ENCODE results near the gene LHX3. TPM values are rescaled to one million over a fixed set of nuclear protein-coding genes. Genes with fewer than 3 reads are reported as not detected.

The LHX3 gene
- polyA plus RNA-seq, 2 of the 4 experiments (the other 2 are of a cell fraction): 0.03 TPM; not detected in 1

- no peak for FAIRE-seq
- no peak for DNase-seq (ENCODE audit: low read depth in 1 of 2, low spot score in 1 of 2)
- TF ChIP-seq, protein P1, sequence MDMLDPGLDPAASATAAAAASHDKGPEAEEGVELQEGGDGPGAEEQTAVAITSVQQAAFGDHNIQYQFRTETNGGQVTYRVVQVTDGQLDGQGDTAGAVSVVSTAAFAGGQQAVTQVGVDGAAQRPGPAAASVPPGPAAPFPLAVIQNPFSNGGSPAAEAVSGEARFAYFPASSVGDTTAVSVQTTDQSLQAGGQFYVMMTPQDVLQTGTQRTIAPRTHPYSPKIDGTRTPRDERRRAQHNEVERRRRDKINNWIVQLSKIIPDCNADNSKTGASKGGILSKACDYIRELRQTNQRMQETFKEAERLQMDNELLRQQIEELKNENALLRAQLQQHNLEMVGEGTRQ (IDR thresholded peaks at IDR 0.05): no peak
- no peak for TF ChIP-seq KDM5A (IDR thresholded peaks at IDR 0.05)
- no peak for TF ChIP-seq EHF (CRISPR knock-in tag; IDR thresholded peaks at IDR 0.05)
- no peak for TF ChIP-seq KDM1A (IDR thresholded peaks at IDR 0.05; ENCODE audit: low read depth)
- no peak for TF ChIP-seq ESRRA (IDR thresholded peaks at IDR 0.05; ENCODE audit: borderline replicate concordance, low read length)
- no peak for TF ChIP-seq ZNF302 (CRISPR knock-in tag; IDR thresholded peaks at IDR 0.05)
- TF ChIP-seq JUNB (IDR thresholded peaks at IDR 0.05): no peak
- no peak for TF ChIP-seq TP53 (CRISPR knock-in tag; IDR thresholded peaks at IDR 0.05)
- TF ChIP-seq ZSCAN20 (CRISPR knock-in tag; IDR thresholded peaks at IDR 0.05): no peak
- TF ChIP-seq FOXS1 (CRISPR knock-in tag; IDR thresholded peaks at IDR 0.05): no peak
- no peak for TF ChIP-seq ATOH8 (CRISPR knock-in tag; IDR thresholded peaks at IDR 0.05; ENCODE audit: low read depth)
- Histone ChIP-seq H3K27ac (peak overlapping the region in 1 of 2 experiments; percentile 19; a peak in 1 of 6 replicates), H3K4me3 (no peak overlapping the region), H3K4me1 (peaks cover 17% of the 10 kb centered on the region), H3K9me3 (no peaks in the 10 kb centered on the region), H3K4me2 (peak overlapping the region; percentile 86; the same call in 2 of the 3 replicates)
- ATAC-seq: no peak
- CTCF ChIA-PET: interaction anchor here (1.5 kb wide), 2 partner anchors 21 to 22 kb away, joined by 4 to 5 read pairs; no protein-coding TSS in a partner anchor
- POLR2A ChIA-PET: no interaction called here
- 77% methylated on average over 29 of the region's 30 CpGs for WGBS (ENCODE audit: missing lambda C conversion rate)
Observed at GRCh38 chr9:136191099-136191959, 13.6 kb downstream of the LHX3 start.

DNA sequence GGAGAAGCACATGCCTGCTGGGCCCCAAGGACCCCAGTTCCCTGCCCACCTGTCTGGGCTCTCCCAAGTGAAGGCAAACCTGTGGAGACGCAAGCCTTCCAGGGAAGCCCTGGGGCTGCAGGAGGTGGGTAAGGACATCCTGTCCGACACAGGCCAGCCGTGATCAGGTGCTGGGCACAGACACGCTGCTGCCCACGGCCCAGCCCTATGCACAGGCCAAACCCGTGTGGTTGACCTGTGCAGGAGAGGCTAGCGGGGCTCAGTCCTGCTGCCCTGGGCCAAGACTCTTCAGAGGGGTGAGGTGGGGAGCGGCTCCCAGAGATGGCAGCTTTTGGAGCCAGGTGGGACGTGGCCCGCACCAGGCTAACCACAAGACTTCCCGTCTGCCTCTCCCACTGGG lies 14.3 kb downstream of the LHX3 start:
- no peak overlapping the region for H3K4me2 ChIP-seq
- FAIRE-seq (no peak), ATAC-seq (peak in 1 of 2 experiments; percentile 13; a peak in 2 of 6 replicates), DNase-seq (ENCODE audit: low read depth in 1 of 2, low spot score in 1 of 2) (no peak)
- H3K27ac ChIP-seq: no peak overlapping the region
- ChIA-PET CTCF (interaction anchor here (0.8 to 1.3 kb wide), 3 partner anchors 12 to 239 kb away, joined by 3 read pairs; no protein-coding TSS in a partner anchor), POLR2A (no interaction called here)
- H3K4me3 ChIP-seq: no peak overlapping the region
- H3K4me1 ChIP-seq: peaks cover 17% of the 10 kb centered on the region
- 79% methylated on average over 8 of the region's 11 CpGs for WGBS (ENCODE audit: missing lambda C conversion rate)
- no peak for TF ChIP-seq CEBPB (IDR thresholded peaks at IDR 0.05)
- no peak for TF ChIP-seq HOXA7 (CRISPR knock-in tag; IDR thresholded peaks at IDR 0.05)
- no peaks in the 10 kb centered on the region for H3K9me3 ChIP-seq

DNA sequence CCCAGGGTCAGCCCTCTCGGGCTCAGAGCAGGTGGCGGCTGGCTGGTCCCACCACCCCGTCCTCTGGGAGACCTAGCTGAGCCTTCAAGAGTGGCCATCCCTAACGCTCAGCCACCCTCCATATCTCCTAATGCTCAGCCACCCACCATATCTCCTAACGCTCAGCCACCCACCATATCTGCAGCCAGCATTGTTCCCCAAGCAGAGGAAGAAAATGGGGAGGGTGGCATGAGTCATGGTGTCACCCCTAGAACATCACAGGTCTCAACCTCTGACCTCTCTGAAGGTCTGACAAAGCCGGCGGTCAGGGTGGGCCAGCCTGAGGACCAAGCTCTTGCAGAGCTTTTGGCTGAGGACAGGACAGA lies 14.7 kb downstream of the LHX3 start:
- Histone ChIP-seq H3K4me3 (no peak overlapping the region), H3K9me3 (no peaks in the 10 kb centered on the region), H3K4me1 (peaks cover 17% of the 10 kb centered on the region), H3K27ac (no peak overlapping the region), H3K4me2 (no peak overlapping the region)
- ATAC-seq (no peak), FAIRE-seq (no peak), DNase-seq (ENCODE audit: low read depth in 1 of 2, low spot score in 1 of 2) (no peak)
- CTCF ChIA-PET: interaction anchor here (0.8 to 2.0 kb wide), 4 partner anchors 12 to 238 kb away, joined by 3 to 7 read pairs (median 3); no protein-coding TSS in a partner anchor
- POLR2A ChIA-PET: no interaction called here
- WGBS (ENCODE audit: missing lambda C conversion rate): 83% methylated on average over 7 of the region's 7 CpGs
- TF ChIP-seq POLR2A (IDR thresholded peaks at IDR 0.05; ENCODE audit: low read length) (no peak), SMC3 (IDR thresholded peaks at IDR 0.05) (no peak), JUN (IDR thresholded peaks at IDR 0.05) (no peak), PHF8 (IDR thresholded peaks at IDR 0.05; ENCODE audit: borderline replicate concordance, low read depth) (no peak), HOXA7 (CRISPR knock-in tag; IDR thresholded peaks at IDR 0.05) (no peak), CBX8 (IDR thresholded peaks at IDR 0.05) (no peak), GATA3 (IDR thresholded peaks at IDR 0.05; ENCODE audit: borderline replicate concordance) (no peak), PBX3 (IDR thresholded peaks at IDR 0.05) (no peak), CTCF (IDR thresholded peaks at IDR 0.05) (no peak), ZFP36 (IDR thresholded peaks at IDR 0.05; ENCODE audit: borderline replicate concordance, partially characterized antibody) (no peak), MYC (IDR thresholded peaks at IDR 0.05; ENCODE audit: borderline replicate concordance, low read length) (no peak), JUNB (IDR thresholded peaks at IDR 0.05) (no peak)
- TF ChIP-seq, protein P2, sequence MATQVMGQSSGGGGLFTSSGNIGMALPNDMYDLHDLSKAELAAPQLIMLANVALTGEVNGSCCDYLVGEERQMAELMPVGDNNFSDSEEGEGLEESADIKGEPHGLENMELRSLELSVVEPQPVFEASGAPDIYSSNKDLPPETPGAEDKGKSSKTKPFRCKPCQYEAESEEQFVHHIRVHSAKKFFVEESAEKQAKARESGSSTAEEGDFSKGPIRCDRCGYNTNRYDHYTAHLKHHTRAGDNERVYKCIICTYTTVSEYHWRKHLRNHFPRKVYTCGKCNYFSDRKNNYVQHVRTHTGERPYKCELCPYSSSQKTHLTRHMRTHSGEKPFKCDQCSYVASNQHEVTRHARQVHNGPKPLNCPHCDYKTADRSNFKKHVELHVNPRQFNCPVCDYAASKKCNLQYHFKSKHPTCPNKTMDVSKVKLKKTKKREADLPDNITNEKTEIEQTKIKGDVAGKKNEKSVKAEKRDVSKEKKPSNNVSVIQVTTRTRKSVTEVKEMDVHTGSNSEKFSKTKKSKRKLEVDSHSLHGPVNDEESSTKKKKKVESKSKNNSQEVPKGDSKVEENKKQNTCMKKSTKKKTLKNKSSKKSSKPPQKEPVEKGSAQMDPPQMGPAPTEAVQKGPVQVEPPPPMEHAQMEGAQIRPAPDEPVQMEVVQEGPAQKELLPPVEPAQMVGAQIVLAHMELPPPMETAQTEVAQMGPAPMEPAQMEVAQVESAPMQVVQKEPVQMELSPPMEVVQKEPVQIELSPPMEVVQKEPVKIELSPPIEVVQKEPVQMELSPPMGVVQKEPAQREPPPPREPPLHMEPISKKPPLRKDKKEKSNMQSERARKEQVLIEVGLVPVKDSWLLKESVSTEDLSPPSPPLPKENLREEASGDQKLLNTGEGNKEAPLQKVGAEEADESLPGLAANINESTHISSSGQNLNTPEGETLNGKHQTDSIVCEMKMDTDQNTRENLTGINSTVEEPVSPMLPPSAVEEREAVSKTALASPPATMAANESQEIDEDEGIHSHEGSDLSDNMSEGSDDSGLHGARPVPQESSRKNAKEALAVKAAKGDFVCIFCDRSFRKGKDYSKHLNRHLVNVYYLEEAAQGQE (IDR thresholded peaks at IDR 0.05): no peak
- TF ChIP-seq, protein P3, sequence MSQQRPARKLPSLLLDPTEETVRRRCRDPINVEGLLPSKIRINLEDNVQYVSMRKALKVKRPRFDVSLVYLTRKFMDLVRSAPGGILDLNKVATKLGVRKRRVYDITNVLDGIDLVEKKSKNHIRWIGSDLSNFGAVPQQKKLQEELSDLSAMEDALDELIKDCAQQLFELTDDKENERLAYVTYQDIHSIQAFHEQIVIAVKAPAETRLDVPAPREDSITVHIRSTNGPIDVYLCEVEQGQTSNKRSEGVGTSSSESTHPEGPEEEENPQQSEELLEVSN (IDR thresholded peaks at IDR 0.05; ENCODE audit: borderline replicate concordance, low read depth): no peak
